Fibroblast of the aortic adventitia (primary cell): ENCODE measurements around the gene ADNP2. TPM values are rescaled to one million over a fixed set of nuclear protein-coding genes. Genes with fewer than 3 reads are reported as not detected.

Experiments
- DNase-seq: peaks from one replicate; pipeline ENCODE4 v3.0.0-alpha.2; 2010; ENCODE audit warnings: low read depth
- H3K4me3 ChIP-seq: 2 replicates; pipeline ENCODE4 v1.5.1; 2011; ENCODE audit warnings: low read depth, mild to moderate bottlenecking, control low read depth, low read length, moderate library complexity
- total RNA-seq: library from RNA; depleted of rRNA; stranded (reverse); fragments of >200 nt; gene quantifications from 2 replicates; pipeline ENCODE4 v1.2.3, GENCODE V29; 2012; ENCODE audit warnings: low replicate concordance
- TF ChIP-seq, protein P1 (sequence below): IDR thresholded peaks from 2 replicates; pipeline ENCODE4 v1.5.1; 2011; ENCODE audit warnings: mild to moderate bottlenecking, low read length, control low read depth, inconsistent platforms; ENCODE audit not compliant: insufficient read depth

Gene ADNP2
- total RNA-seq, 1 donor: 23.9 TPM

DNA sequence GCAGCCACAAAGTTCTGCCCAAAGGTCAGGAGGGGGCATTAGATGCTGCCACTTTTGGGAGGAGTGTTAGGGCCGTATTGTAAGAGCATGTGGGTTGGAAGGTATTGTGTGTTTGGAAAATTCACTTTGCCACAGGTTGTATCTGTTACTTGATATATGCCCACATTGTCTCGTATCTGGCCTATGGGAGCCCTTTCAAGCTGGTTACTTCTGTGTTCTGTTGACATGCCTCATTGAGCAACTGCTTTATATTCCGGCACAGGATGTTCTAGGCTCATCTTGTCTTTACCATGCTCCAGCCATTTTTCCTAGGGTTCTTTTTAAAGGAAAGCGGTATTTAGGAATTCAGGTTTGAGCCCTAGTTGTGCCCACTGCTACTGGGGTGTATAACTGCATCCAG is 6.0 kb downstream of the ADNP2 start:
- no peak for DNase-seq
- no peak overlapping the region for H3K4me3 ChIP-seq
- TF ChIP-seq, protein P1, sequence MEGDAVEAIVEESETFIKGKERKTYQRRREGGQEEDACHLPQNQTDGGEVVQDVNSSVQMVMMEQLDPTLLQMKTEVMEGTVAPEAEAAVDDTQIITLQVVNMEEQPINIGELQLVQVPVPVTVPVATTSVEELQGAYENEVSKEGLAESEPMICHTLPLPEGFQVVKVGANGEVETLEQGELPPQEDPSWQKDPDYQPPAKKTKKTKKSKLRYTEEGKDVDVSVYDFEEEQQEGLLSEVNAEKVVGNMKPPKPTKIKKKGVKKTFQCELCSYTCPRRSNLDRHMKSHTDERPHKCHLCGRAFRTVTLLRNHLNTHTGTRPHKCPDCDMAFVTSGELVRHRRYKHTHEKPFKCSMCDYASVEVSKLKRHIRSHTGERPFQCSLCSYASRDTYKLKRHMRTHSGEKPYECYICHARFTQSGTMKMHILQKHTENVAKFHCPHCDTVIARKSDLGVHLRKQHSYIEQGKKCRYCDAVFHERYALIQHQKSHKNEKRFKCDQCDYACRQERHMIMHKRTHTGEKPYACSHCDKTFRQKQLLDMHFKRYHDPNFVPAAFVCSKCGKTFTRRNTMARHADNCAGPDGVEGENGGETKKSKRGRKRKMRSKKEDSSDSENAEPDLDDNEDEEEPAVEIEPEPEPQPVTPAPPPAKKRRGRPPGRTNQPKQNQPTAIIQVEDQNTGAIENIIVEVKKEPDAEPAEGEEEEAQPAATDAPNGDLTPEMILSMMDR: no peak

DNA sequence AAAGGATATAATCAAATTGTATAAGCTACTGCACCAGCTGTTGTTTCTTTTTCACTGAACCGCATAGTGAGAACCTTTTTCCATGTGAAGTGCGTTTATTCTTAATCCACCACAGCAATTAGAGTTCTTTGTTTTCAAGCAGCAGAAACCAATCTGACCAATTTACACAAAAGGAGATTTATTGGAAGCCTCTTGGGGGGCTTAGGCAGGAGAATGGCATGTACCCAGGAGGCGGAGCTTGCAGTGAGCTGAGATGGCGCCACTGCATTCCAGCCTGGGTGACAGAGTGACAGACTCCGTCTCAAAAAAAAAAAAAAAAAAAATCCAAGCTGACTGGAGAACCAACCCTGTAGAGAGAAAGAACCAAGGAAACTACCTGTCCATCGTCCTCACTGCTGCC is 10.0 kb downstream of the ADNP2 start:
- no peak overlapping the region for H3K4me3 ChIP-seq
- TF ChIP-seq, protein P1: no peak
- DNase-seq: no peak

DNA sequence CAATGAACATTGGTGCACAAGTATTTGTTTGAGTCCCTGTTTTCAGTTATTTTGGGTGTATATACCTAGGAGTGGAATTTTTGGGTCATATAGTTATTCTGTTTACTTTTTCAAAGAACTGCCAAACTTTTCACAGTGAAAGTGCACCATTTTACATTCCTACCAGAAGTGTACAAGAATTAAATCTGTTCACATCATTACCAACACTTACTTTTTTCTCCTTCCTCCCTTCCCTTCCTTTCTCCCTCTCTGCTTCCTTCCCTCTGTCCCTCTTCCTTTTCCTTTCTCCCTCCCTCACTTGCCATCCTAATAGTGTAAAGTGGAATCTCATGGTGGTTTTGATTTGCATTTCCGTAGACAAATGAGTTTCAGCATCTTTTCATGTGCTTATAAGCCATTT is 11.9 kb downstream of the ADNP2 start:
- TF ChIP-seq, protein P1: no peak
- DNase-seq: no peak
- H3K4me3 ChIP-seq: no peak overlapping the region

DNA sequence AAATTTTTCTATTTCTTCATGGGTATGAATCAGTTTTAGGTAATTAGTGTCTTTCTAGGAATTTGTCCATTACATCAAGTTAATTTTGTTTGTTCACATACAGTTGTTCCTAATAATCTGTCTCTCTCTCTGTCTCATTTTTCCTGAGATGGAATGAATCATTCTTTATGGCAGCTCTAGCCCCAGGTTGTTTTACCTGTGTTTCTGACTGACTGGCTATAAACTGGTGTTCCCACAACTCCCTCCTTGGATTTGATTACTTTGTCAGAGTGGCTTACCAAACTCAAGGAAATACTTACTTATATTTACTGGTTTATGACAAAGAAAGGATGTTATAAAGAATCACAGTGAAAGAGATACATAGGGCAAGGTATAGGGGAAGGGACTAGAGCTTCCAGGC is 15.1 kb downstream of the ADNP2 start:
- TF ChIP-seq, protein P1: no peak
- no peak for DNase-seq
- H3K4me3 ChIP-seq: no peak overlapping the region

DNA sequence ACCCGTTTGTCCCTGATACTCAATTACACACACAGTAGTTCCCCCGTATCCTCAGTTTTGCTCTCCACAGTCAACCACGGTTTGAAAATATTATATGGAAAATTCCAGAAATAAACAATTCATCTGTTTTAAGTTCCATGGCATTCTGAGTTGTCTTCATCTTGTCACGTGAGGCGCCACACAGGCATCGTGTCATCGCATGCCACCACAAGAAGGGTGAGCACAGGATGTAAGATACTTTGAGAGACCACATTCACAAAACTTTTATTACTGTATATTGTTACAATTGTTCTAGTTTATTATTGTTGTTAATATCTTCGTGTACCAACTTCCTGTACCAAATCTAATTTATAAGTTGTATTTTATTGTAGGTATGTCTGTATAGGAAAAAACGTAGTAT is 17.7 kb downstream of the ADNP2 start:
- no peak for DNase-seq
- TF ChIP-seq, protein P1: no peak
- H3K4me3 ChIP-seq: no peak overlapping the region

DNA sequence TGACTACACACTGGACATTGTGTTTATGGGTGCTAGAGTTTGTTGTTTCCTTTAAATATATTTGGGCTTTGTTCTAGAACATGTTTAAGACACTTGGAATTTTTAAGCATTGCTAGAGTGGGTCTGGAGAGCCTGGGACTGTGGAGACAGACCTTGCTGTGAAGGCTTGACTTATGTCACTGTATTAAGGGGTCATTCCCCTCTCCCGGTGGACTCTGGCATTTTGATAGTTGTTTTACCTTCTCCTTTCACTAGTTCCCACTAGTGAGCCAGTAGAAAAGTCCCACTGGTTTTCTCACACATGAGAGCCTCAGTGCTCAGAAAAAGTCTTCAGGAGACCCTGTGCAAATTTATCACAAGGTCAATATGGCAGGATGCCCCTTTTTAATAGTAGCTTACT is 18.6 kb downstream of the ADNP2 start:
- H3K4me3 ChIP-seq: no peak overlapping the region
- DNase-seq: no peak
- TF ChIP-seq, protein P1: no peak

DNA sequence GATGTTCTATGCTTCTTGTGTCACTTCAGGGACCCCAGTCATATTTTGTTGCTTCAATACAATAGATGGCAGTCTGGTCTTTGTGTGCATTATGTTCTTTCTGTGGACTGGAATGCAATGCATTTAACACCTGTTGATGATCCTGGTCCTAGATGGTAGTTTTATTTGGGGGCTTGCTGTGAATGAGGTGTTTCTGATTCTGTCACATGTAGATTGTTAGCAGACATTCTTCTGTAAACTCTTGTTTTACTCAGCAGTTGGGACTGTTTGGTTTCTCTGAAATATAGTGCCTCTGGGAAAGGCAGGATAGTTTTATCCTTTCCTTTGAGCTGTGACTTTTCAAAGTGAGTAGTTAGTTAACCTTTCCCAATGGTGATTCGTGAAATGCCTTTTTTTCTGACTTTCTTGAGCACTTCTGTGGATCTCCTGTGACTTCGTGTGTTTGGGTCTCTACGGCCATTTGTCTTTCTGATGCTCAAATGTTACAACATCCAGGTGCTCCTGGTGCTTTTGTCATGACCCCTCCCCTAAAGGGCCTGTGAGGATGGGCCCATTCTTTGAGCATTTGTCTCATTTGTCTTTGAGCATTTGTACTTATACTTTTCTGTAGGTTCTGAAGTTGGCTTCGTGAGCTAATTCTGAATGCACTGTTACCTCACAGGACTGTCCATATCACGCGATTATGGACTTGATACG is 20.8 kb downstream of the ADNP2 start:
- H3K4me3 ChIP-seq: no peak overlapping the region
- DNase-seq: no peak
- TF ChIP-seq, protein P1: no peak
